Neural cell (in vitro differentiated cells): Measurements from ENCODE around the gene KIF27. TPM values are rescaled to one million over a fixed set of nuclear protein-coding genes. Genes with fewer than 3 reads are reported as not detected.
"Not testable (repeated sequence)": the region's sequence is repeated elsewhere in the genome, so short reads cannot be mapped to it uniquely, and the experiment has no call there.

Experiments
- H2AFZ ChIP-seq: fragments of 200-600, 300-800 bp; sonication (generic), shearing (Covaris generic); 2 replicates; pipeline ENCODE4 v1.6.0; 2014; ENCODE audit warnings: low read depth, mild to moderate bottlenecking, antibody characterized with exemption, low read length, moderate library complexity
- H3F3A ChIP-seq: fragments of 200-600 bp; shearing (Covaris generic); 2 replicates; pipeline ENCODE4 v1.6.1; 2016; ENCODE audit warnings: mild to moderate bottlenecking, moderate library complexity, mixed read lengths, antibody characterized with exemption, low read length; ENCODE audit not compliant: insufficient read depth, poor library complexity, severe bottlenecking
- H3K27ac ChIP-seq: fragments of 200-600, 300-800 bp; sonication (generic), shearing (Covaris generic); 2 replicates; pipeline ENCODE4 v1.5.1; 2014; ENCODE audit warnings: mild to moderate bottlenecking, low read length, moderate library complexity
- H3K27me3 ChIP-seq: fragments of 300-800, 200-600 bp; sonication (generic), shearing (Covaris generic); 2 replicates; pipeline ENCODE4 v1.6.0; 2014; ENCODE audit warnings: mild to moderate bottlenecking, low read depth, low read length, moderate library complexity; ENCODE audit not compliant: insufficient read depth
- H3K36me3 ChIP-seq: fragments of 300-800, 200-600 bp; sonication (generic), shearing (Covaris generic); 2 replicates; pipeline ENCODE4 v1.5.1; 2014; ENCODE audit warnings: mild to moderate bottlenecking, antibody characterized with exemption, low read length, moderate library complexity; ENCODE audit not compliant: insufficient read depth
- H3K4me2 ChIP-seq: fragments of 300-800, 200-600 bp; sonication (generic), shearing (Covaris generic); 2 replicates; pipeline ENCODE4 v1.6.0; 2014; ENCODE audit warnings: mild to moderate bottlenecking, low read length
- H3K4me3 ChIP-seq: fragments of 300-800, 200-600 bp; sonication (generic), shearing (Covaris generic); 2 replicates; pipeline ENCODE4 v1.5.1; 2014; ENCODE audit warnings: mild to moderate bottlenecking, low read length, moderate library complexity
- H3K79me2 ChIP-seq: fragments of 200-600 bp; shearing (Covaris generic); replicated peaks from 2 replicates; pipeline ENCODE4 v1.6.0; 2014; ENCODE audit warnings: mild to moderate bottlenecking, low read length, moderate library complexity; ENCODE audit not compliant: insufficient read depth
- H3K9ac ChIP-seq: fragments of 300-800, 200-600 bp; sonication (generic), shearing (Covaris generic); 2 replicates; pipeline ENCODE4 v1.6.1; 2016; ENCODE audit warnings: mild to moderate bottlenecking, low read length, mixed read lengths
- H3K9me2 ChIP-seq: fragments of 200-600 bp; shearing (Covaris generic); 2 replicates; pipeline ENCODE4 v1.6.1; 2016; ENCODE audit warnings: mild to moderate bottlenecking, low read length, mixed read lengths; ENCODE audit not compliant: insufficient read depth
- H3K9me3 ChIP-seq: fragments of 200-600, 300-800 bp; sonication (generic), shearing (Covaris generic); 2 replicates; pipeline ENCODE4 v1.6.1; 2016; ENCODE audit warnings: mild to moderate bottlenecking, mixed run types, low read length, moderate library complexity, mixed read lengths
- H4K20me1 ChIP-seq: fragments of 200-600 bp; shearing (Covaris generic); 2 replicates; pipeline ENCODE4 v1.6.1; 2016; ENCODE audit warnings: mild to moderate bottlenecking, mixed run types; ENCODE audit not compliant: insufficient read depth
- polyA plus RNA-seq: library from polyadenylated mRNA; depleted of rRNA; stranded (reverse); fragments of >200 nt; gene quantifications from 2 replicates; pipeline ENCODE4 v1.2.3, GENCODE V29; 2014

The KIF27 gene
- polyA plus RNA-seq, 1 donor from 2014 or later, result 7.1 TPM

DNA sequence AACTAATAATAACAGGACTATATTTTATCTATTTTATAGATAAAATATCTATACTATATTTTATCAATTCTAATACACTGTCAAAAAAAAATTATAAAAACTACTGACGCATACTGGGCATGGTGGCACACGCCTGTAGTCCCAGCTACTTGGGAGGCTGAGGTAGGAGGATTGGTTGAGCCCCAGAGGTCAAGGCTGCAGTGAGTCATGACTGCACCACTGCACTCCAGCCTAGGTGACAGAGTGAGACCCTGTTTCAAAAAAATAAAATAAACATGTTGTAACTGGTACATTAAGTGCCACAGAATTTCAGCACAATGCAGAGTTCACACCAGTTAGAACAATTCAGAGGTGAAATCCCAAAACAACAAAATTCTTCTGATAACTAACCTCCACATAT lies 34.7 kb downstream of the KIF27 start:
- H3K9me2 ChIP-seq, H3K36me3 ChIP-seq, H3K27me3 ChIP-seq, H2AFZ ChIP-seq, H3F3A ChIP-seq, H3K9me3 ChIP-seq, H4K20me1 ChIP-seq, H3K27ac ChIP-seq, H3K4me3 ChIP-seq, H3K79me2 ChIP-seq, H3K9ac ChIP-seq, H3K4me2 ChIP-seq: not testable (repeated sequence)

DNA sequence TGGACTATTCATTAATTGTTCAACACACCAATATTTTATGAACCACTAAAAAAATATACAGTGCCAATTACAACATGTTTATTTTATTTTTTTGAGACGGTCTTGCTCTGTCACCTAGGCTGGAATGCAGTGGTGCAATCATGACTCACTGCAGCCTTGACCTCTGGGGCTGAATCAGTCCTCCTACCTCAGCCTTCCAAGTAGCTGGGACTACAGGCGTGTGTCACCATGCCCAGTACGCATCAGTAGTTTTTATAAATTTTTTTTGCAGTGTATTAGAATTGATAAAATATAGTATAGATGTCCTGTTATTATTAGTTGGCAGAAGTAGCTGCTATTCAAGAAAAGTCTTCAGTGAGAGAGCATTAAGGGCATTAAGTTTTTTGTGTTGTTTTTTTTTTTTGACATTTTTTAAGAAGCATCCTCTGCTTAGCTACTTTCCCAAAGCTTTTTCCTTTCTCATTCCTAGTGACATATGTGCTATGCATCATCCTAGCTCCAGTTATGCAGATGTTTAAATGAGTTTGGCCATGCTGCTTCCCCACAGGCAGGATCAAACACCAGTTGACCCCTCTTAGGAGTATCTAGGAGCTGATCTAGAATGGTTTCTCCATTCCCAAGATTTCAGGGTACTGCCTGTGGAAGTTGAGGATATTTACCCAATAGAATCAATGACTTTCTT lies 35.5 kb downstream of the KIF27 start:
- not testable (repeated sequence) for H3K36me3 ChIP-seq, H4K20me1 ChIP-seq, H3K9me3 ChIP-seq, H2AFZ ChIP-seq, H3F3A ChIP-seq, H3K27ac ChIP-seq, H3K4me2 ChIP-seq, H3K9ac ChIP-seq, H3K27me3 ChIP-seq, H3K9me2 ChIP-seq, H3K79me2 ChIP-seq, H3K4me3 ChIP-seq

DNA sequence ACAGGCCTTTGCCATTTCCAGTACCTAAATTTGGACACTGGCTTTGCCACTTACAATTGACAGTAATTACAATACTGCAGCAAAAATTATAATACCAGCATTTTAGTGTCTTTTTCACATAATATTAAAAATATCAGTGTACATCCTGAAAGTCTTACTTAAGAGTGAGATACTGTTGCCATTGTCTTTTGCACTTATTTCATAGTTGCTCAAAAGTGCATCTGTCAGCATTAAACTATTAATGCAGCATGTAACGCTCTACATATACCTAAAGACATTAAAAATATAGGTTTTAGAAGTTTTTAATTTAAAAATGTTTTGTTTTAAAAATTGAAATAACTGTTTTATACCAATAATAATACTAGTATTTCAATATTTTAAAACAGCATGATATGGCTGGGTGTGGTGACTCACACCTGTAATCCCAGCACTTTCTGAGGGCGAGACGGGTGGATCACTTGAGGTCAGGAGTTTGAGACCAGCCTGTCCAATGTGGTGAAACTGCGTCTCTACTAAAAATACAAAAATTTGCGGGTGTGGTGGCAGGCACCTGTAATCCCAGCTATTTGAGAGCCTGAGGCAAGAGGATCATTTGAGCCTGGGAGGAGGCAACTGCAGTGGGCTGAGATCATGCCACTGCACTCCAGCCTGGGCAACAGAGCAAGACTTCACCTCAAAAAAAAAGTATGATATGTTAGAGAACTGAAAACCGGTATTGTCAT lies 39.4 kb downstream of the KIF27 start:
- H3F3A ChIP-seq, H3K9me2 ChIP-seq, H3K36me3 ChIP-seq, H2AFZ ChIP-seq, H3K79me2 ChIP-seq, H3K9me3 ChIP-seq, H3K27ac ChIP-seq, H3K9ac ChIP-seq, H3K4me2 ChIP-seq, H3K27me3 ChIP-seq, H3K4me3 ChIP-seq, H4K20me1 ChIP-seq: not testable (repeated sequence)

DNA sequence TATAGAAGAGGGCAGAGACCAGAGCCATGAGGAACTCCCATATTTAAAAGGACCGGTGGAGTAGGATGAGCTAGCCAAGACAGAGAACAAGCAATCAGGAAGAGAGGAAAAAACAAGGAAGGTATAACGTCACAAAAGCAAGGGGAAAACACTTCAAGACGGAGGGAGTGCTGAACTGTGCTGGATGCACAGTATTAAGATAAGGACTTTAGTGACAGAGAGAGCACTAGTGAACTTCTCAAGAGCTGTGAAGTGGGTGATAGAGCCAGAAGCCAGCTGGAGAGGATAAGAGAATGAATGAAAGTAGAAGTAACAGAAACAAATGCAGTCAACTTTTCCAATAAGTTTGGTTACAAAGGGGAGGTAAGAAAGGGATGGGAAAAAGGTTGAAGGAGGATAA lies 45.7 kb downstream of the KIF27 start:
- H3K27me3 ChIP-seq, H3K79me2 ChIP-seq, H3K4me3 ChIP-seq, H4K20me1 ChIP-seq, H3K9ac ChIP-seq, H3K9me2 ChIP-seq, H3K36me3 ChIP-seq, H3K4me2 ChIP-seq, H3F3A ChIP-seq, H2AFZ ChIP-seq, H3K27ac ChIP-seq, H3K9me3 ChIP-seq: not testable (repeated sequence)

DNA sequence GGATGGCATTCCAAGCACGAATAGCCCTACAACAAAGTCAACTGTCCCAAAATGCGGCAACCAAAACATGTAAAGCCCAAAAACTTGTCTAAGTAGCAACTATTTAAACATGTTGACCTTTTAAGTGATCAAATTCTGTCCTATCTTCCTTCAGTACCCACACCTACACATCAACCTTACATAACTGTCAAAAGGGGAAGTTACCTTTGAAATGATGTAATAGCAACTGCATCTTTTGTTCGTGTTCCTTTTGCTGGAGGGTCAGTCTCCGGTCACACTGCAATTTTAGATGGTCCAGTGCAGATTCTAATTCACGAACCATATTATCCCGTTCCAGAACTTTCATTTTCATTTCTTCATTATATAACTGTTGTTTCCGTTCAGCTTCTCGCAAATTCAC lies 71.3 kb downstream of the KIF27 start:
- not testable (repeated sequence) for H3K9me2 ChIP-seq, H2AFZ ChIP-seq, H3K9me3 ChIP-seq, H3K9ac ChIP-seq, H3K27ac ChIP-seq, H3K36me3 ChIP-seq, H3K27me3 ChIP-seq, H3F3A ChIP-seq, H3K4me2 ChIP-seq, H3K79me2 ChIP-seq, H4K20me1 ChIP-seq, H3K4me3 ChIP-seq

DNA sequence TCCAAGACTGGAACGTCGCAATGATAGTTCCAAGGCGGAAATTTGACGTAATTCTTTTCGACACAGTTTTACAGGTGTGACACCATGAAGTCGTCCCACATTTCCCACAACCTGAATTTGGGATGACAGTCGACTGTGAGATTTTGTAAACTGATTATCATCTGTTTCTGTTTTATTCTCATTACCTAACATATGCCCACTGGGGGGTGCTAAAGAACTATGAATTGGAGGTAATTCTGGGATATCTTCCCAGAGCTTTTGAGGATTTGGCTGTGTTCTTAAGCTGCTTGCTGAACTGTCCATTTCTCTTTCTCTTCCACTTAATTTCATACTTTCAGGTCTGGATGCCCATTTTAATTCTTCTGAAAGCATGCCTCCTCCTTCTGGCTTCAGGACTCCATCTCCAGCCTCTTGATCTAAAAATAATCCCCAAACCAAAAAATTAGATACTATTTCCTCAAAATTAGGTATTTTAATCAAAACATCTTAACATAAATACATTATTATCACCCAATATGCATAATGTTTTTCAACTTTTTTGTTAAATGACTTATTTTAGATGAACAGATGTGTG lies 84.1 kb downstream of the KIF27 start:
- not testable (repeated sequence) for H4K20me1 ChIP-seq, H3K9me2 ChIP-seq, H3K27me3 ChIP-seq, H3K9ac ChIP-seq, H3K36me3 ChIP-seq, H3F3A ChIP-seq, H3K4me3 ChIP-seq, H3K9me3 ChIP-seq, H2AFZ ChIP-seq, H3K4me2 ChIP-seq, H3K27ac ChIP-seq, H3K79me2 ChIP-seq

DNA sequence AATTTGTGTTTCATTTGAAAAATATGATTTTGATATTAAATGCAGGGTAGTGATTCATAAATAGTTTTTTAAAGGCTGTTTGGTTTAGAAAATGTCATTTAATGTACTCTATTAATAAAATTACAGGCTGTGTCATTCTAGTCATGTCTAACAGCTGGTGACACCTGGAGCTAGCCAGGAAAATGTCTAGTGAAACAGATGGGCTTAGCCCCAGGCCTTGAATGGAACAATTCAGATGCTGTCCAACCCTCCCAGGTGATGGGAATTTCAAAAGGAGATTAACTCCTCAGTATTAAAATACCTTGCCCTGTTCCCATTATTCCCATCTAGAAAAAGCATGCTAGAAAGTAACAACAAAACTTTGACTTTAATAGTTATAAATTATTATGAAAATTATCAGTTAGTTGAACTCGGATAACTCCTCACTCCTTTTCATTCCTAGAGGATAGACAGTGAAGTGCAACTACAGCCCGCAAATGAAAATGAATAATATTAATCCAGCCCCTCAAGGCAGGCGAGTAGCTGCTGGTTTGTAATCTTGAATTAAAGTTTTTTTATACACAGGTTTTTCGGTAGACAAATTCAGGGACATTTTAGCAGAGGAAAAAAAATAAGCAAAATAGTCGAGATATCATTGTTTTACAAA lies 90.7 kb downstream of the KIF27 start:
- not testable (repeated sequence) for H4K20me1 ChIP-seq, H3K79me2 ChIP-seq, H3K27me3 ChIP-seq, H3K9ac ChIP-seq, H3K4me2 ChIP-seq, H2AFZ ChIP-seq, H3K4me3 ChIP-seq, H3K27ac ChIP-seq, H3F3A ChIP-seq, H3K9me2 ChIP-seq, H3K36me3 ChIP-seq, H3K9me3 ChIP-seq
